ENCODE results near the gene PRAME. TPM values are rescaled to one million over a fixed set of nuclear protein-coding genes. Genes with fewer than 3 reads are reported as not detected.

Gene PRAME
- total RNA-seq, 1 experiment from 2014 or later: 37.7 TPM

DNA sequence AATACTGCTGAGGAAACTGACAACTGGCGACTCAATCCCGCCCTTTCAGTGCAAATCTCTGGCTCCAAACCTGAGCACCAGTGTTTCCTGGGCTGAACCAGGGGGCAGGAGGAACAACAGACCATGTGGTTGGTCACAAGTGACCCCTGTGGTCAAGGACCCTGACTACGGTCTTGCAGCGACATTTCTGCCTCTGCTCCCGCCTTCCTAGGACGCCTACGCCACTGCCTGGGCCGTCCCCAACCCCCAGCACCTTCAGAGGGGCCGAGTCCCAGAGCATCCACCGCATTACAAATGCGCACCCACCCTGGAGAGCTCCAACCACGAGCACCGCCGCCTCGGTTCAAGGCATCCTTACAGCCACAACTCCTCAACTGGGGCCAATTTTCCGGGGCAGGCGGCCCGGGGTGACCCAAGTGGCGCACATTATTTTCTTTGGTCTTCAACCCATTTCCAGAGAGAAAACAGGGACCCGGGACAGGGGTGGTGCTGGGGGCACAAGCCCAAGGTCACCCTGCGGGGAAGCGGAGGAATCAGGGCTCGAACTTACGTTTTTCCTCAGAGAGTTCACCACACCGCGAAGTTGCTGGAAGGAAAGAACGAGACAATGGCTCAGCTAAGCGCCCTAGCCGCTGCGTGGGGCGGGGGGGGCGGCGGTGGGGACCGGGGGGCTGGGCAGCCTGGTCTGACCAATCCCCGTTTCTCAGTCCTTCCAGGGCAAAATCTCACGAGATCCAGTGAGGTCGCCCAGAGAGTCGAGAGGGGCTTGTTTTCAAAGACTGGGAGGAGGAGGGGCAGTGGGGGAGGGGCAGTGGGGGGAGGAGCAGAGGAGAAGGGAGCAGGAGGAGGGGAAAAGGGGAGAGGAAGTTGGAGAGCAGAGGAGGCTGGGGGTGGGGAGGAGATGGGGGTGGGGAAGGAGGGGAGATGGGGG, 1.8 kb downstream of the PRAME start:
- in situ Hi-C loops (cut with HindIII; ENCODE audit: low pct_unique_long_range_greater_than_20kb, low sequenced_read_pairs): no loop called here
- DNase-seq (ENCODE audit: low read depth): no peak

DNA sequence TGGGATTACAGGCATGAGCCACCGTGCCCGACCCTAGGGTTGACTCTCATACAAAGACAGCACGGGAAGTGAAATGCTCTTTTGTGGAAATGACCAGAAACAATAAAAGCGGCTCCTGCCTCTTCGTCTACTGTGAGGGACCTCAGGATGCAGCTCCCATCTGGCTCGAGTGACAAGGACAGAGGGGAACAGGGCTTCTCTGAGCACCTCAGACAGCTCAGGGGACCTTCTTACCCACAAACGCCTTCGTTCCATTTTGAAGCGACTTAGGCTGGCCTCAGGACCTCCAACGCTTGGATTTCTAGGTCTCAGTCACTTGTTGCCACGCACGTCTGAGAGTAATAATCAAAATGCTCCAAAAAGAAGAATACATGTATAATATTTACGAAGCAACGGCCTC, 2.5 kb downstream of the PRAME start:
- in situ Hi-C loops (cut with HindIII; ENCODE audit: low pct_unique_long_range_greater_than_20kb, low sequenced_read_pairs): no loop called here
- DNase-seq (ENCODE audit: low read depth): no peak

DNA sequence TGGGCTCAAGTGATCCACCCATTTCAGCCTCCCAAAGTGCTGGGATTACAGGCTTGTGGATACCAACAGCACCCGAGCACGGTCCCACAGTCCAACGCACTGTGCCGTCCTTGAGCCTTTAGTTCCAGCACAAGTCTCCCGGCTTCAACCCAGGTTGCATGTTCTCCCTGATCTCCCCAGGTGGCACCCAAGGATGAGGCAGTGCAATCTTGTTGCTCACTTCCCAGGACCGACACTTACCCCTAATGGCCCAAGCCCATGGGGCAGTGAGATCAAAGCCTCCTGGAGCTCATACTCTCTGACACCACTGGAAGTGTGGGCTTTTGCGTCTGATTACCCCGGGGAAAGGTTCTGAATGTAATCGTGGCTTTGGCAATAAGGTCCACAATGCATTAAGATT, 3.5 kb downstream of the PRAME start:
- in situ Hi-C loops (cut with HindIII; ENCODE audit: low pct_unique_long_range_greater_than_20kb, low sequenced_read_pairs): no loop called here
- no peak for DNase-seq (ENCODE audit: low read depth)

DNA sequence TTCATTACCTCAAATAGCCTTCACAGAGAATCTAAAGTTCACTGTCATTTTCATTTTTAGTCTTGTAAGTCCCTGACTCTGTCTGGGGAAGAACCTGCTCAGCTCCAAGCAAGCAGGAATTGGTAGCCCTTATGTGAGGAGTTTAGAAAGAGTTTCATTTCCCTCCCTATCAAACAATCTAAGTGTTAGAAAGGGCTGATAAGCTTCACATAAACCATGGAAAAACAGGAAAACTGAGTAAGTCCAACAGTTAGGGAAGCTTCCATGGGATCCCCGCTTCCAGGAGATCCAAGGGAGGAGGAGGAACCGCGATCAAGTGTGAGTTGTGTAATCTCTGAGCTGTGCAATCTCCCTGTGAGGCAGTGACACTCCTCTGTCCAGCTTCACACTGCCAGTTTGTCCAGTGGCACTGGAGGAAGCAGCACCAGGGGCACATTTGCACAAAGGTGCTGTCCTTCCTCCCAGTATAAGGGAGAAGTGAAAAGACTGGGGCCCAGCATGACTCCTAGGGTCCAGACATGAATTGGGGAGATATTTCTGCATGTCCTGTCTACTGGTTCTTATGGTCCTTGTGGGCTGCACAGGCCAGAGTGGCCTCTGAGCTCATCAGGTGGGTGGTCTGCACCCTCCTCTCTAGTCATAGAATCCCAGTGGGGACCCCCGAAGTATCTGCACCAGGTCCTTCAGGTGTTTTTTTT, 4.3 kb downstream of the PRAME start:
- in situ Hi-C loops (cut with HindIII; ENCODE audit: low pct_unique_long_range_greater_than_20kb, low sequenced_read_pairs): no loop called here
- no peak for DNase-seq (ENCODE audit: low read depth)

DNA sequence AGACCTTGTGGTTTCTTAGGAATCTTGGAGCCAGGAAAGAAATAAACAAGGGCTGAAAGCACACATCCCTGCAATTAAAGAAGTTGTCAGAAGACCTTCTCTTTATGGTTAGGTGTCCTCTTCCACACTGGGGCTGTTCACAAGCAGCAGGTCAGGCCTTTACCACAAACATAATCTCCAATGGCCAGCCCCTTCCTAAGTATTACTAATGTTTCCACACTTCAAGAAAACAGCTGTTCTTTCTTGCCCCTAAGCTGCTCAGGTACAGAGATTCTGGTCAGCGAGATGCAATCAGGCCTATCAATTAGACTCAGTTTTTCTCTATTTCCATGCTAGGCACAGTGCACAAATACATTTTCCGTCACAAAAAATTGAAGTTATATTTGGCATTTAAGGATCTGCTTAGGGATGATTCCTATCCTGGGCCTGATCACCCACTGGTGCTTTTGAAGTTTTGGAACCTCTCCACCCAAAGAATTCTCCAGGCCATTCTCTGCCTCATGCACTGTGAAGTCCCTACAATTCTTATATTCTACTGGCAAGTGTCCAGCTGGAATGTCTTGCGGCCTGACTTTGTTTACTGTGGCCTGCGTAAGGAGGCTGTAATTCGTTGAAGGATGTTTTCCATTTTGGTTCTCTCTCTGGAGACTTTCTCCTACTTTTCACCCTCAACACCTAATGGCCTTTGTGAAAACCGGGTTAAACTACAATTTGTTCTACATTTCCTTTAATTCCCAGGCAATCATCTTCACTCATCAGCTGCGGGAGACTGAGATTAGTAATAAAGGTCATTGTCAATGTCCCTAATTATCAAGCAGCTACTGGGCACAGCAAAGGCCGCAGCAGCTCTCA, 5.1 kb downstream of the PRAME start:
- in situ Hi-C loops (cut with HindIII; ENCODE audit: low pct_unique_long_range_greater_than_20kb, low sequenced_read_pairs): no loop called here
- no peak for DNase-seq (ENCODE audit: low read depth)

DNA sequence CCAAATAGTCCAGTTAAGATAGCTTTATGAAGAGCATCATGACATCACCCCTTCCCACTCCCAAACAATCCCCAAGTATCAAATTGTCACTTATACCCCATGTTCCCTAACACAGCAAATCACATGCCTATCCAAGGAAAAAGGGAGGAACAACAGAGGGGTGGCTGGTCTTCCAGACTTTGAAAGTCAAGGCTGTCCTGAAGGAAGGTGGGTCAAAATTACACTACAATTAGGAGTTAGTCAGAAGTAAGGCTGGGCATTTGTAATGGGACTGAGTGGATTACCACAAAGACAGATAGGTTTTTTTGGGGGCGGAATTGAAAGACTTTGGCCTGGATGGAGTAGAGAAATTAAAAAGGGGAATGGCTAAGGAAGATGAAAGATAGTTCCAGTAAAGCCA, 5.9 kb downstream of the PRAME start:
- in situ Hi-C loops (cut with HindIII; ENCODE audit: low pct_unique_long_range_greater_than_20kb, low sequenced_read_pairs): no loop called here
- no peak for DNase-seq (ENCODE audit: low read depth)

DNA sequence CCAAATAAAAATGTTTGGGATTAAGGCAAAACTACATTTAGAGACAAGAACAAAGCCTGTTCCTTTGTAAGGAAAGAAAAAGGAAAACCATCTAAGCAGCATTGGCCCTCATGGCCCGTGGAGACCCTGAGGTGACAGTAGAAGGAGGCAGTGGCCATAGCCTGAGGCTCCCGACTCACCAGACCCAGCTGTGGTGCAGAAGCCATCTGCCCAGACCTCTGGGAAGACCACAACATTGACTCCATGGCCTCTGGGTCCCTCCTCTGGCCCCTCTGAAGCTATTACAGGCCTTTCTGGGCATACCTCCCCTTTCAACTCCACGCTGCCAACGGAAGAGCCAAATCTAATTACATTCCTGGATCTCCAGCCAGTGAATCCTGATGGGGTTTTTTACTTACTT, 6.4 kb downstream of the PRAME start:
- no peak for DNase-seq (ENCODE audit: low read depth)
- in situ Hi-C loops (cut with HindIII; ENCODE audit: low pct_unique_long_range_greater_than_20kb, low sequenced_read_pairs): no loop called here

DNA sequence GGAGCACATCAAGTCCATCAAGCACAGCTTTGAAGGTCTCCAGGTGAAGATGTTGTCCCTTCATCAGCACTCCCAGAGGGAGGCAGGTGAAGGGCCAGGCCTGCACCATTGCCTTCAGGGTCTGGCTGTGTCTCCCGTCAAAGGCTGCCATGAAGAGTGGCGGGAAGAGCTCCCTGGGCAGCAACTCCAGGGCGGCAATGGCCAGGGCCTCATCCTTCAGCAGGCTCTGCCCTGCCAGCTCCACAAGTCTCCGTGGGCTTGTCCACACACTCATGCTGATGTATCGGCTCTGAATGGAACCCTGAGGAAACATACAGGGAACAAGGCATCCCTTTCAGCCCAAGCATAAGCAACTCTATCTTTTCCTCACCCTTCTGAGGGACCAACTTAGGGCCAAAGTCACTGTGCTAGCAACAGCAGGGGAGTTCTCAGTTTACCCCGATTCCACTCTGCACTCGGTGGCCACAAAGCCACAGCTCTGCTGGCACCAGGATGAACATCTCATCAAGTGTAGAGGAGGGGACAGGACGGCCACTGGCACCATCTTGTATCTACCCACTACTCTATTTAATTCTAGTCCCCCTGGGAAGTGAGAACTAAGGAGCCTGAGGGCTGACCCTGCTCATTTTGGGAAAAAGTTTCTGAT, 8.2 kb downstream of the PRAME start:
- DNase-seq (ENCODE audit: low read depth): no peak
- in situ Hi-C loops (cut with HindIII; ENCODE audit: low pct_unique_long_range_greater_than_20kb, low sequenced_read_pairs): no loop called here

DNA sequence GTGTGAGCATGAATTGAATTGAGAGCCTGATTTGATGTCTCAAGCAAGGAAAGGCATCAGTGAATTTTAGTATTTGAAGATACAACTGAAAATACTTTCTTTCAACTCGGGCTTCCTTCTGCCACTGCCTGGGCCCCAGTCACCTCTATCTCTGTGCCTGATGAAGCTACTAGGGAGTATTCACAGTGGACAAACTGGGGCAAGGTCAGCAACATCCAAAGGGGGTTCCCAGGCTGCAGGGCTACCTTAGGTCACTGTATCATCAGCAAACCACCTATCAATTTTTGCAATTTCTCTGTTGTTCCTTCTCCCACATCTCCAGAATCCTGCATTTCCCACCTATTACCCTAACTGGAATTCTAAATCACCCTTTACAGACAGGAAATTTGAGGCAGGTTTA, 10.2 kb downstream of the PRAME start:
- no peak for DNase-seq (ENCODE audit: low read depth)
- in situ Hi-C loops (cut with HindIII; ENCODE audit: low pct_unique_long_range_greater_than_20kb, low sequenced_read_pairs): no loop called here

DNA sequence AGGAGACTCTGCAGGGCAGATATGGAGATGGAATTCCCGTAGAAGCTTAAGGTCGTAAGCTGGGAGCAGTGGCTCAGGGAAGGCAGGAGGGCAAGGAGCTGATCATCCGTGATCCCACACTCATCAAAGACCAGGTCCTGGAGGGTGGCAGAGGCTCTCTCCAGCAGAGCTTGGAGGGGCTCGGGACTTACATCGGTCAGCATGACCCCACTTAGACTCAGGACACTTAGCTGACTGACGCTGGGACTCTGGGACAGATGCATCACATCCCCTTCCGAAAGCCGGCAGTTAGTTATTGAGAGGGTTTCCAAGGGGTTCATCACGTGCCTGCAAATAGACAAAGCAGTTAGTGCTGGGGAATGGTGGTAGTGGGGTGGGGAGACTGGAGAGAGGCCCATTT, 10.7 kb downstream of the PRAME start:
- in situ Hi-C loops (cut with HindIII; ENCODE audit: low pct_unique_long_range_greater_than_20kb, low sequenced_read_pairs): no loop called here
- no peak for DNase-seq (ENCODE audit: low read depth)

DNA sequence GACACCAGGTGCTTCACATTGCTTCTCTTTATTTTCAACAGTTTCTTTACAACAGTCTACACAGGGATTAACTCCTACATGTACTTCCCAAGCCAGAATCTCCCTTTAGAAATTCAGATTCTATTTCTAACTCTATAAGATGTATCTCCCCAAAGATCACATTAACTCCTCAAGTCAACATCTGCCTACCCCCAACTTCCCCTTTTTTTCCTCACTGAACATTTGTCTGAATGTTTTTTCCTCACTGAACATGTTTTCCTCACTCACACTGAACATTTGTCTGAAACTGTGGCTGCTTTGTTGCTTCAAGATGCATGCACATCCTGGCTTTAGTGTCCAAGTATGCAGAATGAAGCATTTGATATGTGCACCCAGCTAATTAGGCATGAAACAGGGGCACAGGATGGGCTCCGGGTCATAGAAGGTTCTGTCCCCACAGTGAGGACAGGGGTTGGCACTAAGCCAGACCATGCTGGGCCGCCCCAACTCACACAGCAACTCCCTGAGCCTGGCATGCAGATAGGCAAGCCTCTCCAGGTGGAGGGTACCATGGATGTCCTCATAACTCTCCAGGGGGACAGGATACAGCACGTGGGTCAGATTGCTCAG, 11.3 kb downstream of the PRAME start:
- in situ Hi-C loops (cut with HindIII; ENCODE audit: low pct_unique_long_range_greater_than_20kb, low sequenced_read_pairs): no loop called here
- no peak for DNase-seq (ENCODE audit: low read depth)

DNA sequence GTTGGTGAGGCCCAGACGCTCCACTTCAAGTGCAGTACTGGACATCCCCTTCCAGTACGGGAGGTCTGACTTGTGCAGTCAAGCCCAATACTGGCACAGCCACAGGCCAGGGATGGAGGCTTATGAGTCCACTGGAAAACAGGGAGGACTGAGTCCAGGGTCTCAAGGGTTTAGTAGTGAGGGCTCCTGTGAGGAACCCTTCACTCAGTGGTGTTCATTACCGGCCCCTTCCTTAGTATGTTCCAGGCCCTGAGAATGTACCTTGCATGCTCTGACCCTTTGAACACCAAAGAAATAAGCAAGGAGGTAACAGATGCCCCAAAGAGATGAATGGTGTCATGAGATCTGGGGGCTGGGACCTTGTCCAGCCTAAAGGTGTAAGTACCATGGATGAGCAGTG, 11.8 kb downstream of the PRAME start:
- no peak for DNase-seq (ENCODE audit: low read depth)
- in situ Hi-C loops (cut with HindIII; ENCODE audit: low pct_unique_long_range_greater_than_20kb, low sequenced_read_pairs): no loop called here

DNA sequence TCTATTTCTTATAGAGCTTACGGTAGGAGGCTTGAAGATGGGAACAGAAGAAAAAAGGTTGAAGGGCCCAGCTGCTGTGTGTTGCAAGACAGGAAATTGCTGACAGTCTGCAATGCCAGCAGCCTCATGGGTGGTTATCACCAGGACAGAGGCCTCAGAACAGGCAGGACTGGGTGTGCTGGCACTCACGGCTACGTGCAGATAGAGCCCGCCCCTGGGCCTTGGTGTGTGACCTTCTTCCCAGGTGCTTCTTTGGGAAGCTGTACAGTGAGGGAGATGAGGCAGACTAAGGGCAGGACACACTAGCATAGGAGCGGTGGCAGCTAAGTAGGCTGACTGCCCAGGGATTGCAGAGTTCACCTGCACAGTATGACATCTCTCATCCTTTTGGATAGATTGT, 12.6 kb downstream of the PRAME start:
- no peak for DNase-seq (ENCODE audit: low read depth)
- in situ Hi-C loops (cut with HindIII; ENCODE audit: low pct_unique_long_range_greater_than_20kb, low sequenced_read_pairs): no loop called here

DNA sequence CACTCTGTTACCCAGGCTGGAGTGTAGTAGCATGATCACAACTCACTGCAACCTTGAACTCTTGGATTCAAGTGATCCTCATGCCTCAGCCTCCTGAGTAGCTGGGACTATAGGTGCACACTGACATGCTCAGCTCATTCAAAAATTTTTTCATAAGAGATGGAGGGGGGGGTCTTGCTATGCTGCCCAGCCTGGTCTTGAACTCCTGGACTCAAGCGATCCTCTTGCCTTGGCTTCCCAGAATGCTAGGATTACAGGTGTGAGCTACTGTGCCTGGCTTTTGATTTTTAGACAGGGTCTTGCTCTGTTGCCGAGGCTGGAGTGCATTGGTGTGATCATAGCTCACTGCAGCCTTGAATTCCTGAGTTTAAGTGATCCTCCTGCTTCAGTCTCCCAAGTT, 14.0 kb downstream of the PRAME start:
- no peak for DNase-seq (ENCODE audit: low read depth)
- in situ Hi-C loops (cut with HindIII; ENCODE audit: low pct_unique_long_range_greater_than_20kb, low sequenced_read_pairs): no loop called here

DNA sequence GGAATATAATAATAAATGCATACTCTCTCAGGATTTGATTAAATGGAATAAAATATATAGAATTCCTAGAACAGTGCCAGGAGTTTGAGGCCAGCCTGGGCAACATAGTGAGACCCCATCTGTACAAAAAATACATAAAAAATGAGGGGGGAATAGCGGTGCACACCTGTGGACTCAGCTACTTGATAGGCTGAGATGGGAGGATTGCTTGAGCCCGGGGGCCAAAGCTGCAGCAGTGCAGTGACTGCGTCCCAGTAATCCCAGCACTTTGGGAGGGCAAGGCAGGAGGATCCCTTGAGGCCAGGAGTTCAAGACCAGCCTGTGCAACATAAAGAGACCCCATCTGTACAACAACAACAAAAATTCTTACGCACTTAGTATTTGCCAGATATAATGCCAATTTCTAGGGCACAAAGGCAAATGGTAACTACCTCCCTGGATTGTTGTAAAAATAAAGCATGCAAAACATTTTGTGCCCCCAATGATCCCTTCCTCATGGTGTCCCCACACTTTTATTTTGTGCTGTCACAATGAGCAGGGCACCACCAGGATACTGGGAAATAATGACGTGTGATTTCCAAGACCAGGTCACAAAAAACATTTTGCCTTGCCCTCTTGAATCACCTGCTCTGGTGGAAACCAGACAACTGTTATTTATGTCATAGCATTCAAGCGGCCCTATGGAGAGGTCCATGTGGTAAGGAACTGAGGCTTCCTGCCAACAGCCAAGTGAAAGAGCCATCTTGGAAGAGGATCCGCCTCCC, 20.7 kb downstream of the PRAME start:
- DNase-seq (ENCODE audit: low read depth): no peak
- in situ Hi-C loops (cut with HindIII; ENCODE audit: low pct_unique_long_range_greater_than_20kb, low sequenced_read_pairs): no loop called here

DNA sequence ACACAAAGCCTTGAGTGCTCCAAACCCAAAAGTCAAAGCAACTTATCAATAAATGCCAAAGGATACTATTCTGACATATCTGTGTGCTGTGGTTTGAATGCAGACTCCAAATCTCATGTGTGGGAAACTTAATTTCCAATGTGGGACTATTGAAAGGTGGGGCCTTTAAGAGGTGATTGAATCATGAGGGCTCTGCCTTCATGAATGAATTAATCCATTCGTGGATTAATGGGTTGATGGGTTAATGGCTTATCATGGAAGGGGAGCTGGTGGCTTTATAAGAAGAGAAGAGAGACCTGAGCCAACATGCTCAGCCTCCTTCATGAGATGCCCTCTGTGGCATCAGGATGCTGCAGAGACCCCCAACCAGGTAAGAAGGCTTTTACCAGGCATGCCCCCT, 22.1 kb downstream of the PRAME start:
- no peak for DNase-seq (ENCODE audit: low read depth)
- in situ Hi-C loops (cut with HindIII; ENCODE audit: low pct_unique_long_range_greater_than_20kb, low sequenced_read_pairs): no loop called here

DNA sequence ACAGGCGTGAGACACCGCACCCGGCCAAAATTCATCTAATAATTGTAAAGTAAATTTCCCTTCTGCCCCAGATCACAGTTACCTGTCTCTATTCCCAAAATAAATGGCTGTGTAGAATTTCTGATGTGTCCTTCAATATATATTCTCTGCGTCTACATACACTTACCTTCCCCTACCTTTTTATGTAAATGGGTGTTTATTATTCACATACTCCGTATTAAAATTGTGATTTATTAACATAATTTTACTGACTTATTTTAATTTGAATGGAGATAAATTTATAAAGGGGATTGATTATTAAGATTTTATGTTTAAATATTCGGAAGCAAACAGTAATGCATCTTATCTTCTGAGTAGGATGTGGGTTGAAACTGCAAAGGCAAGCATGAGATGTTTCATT, 22.6 kb downstream of the PRAME start:
- in situ Hi-C loops (cut with HindIII; ENCODE audit: low pct_unique_long_range_greater_than_20kb, low sequenced_read_pairs): no loop called here
- no peak for DNase-seq (ENCODE audit: low read depth)

All from Caki2 (cell line).